Tibial artery (tissue), 4 donors: ENCODE data around the gene KAT2B.

Source experiments
- DNase-seq, 2 donors: peaks; one replicate each; pipeline ENCODE4 v3.0.0-alpha.2; 2019
- H3K27ac ChIP-seq, 2 donors: fragments of 200-600 bp; sonication (generic) in 1 of 2; 1 replicate in 1 of 2; 2 replicates in 1 of 2; pipeline ENCODE4 v1.5.1; 2018 to 2019; ENCODE audit warnings: mild to moderate bottlenecking in 1 of 2
- H3K27me3 ChIP-seq, 2 donors: fragments of 200-600 bp; sonication (generic) in 1 of 2; one replicate each; pipeline versions ENCODE4 v1.5.1 to v1.6.0; 2016 to 2019
- H3K36me3 ChIP-seq, 3 donors: fragments of 200-600 bp; sonication (generic) in 2 of 3; one replicate each; pipeline ENCODE4 v1.5.1; 2016 to 2019; ENCODE audit warnings: mild to moderate bottlenecking in 2 of 3
- H3K4me1 ChIP-seq, 4 donors: fragments of 200-600 bp; sonication (generic) in 2 of 4; 1 replicate in 3 of 4; 2 replicates in 1 of 4; pipeline ENCODE4 v1.5.1; 2016 to 2019
- H3K4me3 ChIP-seq, 2 donors: fragments of 200-600 bp; sonication (generic) in 1 of 2; 1 replicate in 1 of 2; 2 replicates in 1 of 2; pipeline ENCODE4 v1.5.1; 2018 to 2019; ENCODE audit warnings: mild to moderate bottlenecking in 2 of 2
- H3K9me3 ChIP-seq, 3 donors: fragments of 200-600 bp; sonication (generic) in 1 of 3; one replicate each; pipeline ENCODE4 v1.5.1; 2016 to 2019
- intact Hi-C: fragments of 100-400 bp; cut with DNase I; formaldehyde crosslinking; loops from one replicate; pipeline ENCODE4 v1.15.0; 2023; ENCODE audit warnings: low total_unique reads
- TF ChIP-seq, protein P1 (sequence below), 2 experiments: fragments of 200-600 bp in 1 of 2; fragments of 450-650 bp in 1 of 2; IDR thresholded peaks; one replicate each; pipeline ENCODE4 v1.5.1; 2017 to 2019; ENCODE audit warnings: antibody characterized with exemption in 2 of 2, mild to moderate bottlenecking in 1 of 2, moderate library complexity in 1 of 2

KAT2B gene

DNA sequence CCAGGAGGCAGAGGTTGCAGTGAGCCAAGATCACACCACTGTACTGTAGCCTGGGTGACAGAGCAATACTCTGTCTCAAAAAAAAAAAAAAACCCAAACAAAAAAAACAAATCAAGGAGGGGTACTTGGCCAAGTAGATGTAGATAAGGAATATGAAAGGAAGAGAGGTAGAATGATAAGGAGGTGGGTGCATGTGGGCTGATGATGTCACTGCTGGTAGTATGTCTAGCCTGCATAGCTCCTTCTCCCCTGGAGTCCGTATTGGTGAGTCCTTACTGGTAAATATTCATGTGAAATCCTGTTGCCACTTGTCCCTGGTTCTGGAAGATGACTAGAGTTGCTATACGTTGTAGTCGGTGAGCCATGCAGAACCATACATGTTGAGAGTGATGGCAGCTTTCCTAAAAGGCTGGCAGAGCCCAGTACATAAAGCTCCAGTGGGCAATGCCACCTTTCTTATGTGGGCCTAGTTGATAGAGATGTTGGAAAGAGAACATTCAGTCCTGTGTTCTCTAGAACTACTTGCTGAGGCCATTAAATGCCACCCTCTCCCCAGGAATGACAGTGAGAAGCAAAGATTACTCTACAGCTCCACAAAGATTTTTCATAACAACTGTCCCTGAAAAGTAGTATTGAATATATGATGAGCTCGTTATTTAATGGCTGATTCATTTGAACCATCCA lies 11.0 kb downstream of the KAT2B start:
- no peak for DNase-seq
- Histone ChIP-seq H3K27ac (no peak overlapping the region), H3K4me1 (peaks cover 0 to 52% (median 32%) of the 10 kb centered on the region in 4 donors), H3K36me3 (no peaks in the 10 kb centered on the region), H3K9me3 (no peaks in the 10 kb centered on the region), H3K27me3 (no peaks in the 10 kb centered on the region), H3K4me3 (no peak overlapping the region)
- TF ChIP-seq, protein P1, sequence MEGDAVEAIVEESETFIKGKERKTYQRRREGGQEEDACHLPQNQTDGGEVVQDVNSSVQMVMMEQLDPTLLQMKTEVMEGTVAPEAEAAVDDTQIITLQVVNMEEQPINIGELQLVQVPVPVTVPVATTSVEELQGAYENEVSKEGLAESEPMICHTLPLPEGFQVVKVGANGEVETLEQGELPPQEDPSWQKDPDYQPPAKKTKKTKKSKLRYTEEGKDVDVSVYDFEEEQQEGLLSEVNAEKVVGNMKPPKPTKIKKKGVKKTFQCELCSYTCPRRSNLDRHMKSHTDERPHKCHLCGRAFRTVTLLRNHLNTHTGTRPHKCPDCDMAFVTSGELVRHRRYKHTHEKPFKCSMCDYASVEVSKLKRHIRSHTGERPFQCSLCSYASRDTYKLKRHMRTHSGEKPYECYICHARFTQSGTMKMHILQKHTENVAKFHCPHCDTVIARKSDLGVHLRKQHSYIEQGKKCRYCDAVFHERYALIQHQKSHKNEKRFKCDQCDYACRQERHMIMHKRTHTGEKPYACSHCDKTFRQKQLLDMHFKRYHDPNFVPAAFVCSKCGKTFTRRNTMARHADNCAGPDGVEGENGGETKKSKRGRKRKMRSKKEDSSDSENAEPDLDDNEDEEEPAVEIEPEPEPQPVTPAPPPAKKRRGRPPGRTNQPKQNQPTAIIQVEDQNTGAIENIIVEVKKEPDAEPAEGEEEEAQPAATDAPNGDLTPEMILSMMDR (IDR thresholded peaks at IDR 0.05) = no peak
- intact Hi-C loops = no loop called here

DNA sequence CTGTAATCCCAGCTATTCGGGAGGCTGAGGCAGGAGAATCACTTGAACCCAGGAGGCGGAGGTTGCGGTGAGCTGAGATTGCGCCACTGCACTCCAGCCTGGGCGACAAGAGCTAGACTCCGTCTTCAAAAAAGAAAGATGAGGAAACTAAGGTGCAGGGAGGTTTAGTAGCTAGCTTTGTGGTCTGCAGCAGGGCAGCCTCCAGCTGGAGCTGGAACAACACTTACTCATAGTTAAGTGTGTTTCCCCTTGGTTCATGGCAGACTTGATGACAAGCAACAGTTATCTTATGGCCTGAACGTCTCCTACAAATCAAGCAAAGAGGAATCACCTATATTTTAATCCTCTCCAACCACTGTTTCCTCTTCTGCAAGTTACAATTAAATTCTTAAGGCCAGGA lies 12.6 kb downstream of the KAT2B start:
- no peaks in the 10 kb centered on the region for H3K36me3 ChIP-seq
- DNase-seq = no peak
- intact Hi-C loops = no loop called here
- no peaks in the 10 kb centered on the region for H3K9me3 ChIP-seq
- TF ChIP-seq, protein P1 (IDR thresholded peaks at IDR 0.05) = no peak
- no peak overlapping the region for H3K27ac ChIP-seq
- H3K4me1 ChIP-seq = peaks cover 0 to 54% (median 39%) of the 10 kb centered on the region in 4 donors
- H3K4me3 ChIP-seq = no peak overlapping the region
- H3K27me3 ChIP-seq = no peaks in the 10 kb centered on the region

DNA sequence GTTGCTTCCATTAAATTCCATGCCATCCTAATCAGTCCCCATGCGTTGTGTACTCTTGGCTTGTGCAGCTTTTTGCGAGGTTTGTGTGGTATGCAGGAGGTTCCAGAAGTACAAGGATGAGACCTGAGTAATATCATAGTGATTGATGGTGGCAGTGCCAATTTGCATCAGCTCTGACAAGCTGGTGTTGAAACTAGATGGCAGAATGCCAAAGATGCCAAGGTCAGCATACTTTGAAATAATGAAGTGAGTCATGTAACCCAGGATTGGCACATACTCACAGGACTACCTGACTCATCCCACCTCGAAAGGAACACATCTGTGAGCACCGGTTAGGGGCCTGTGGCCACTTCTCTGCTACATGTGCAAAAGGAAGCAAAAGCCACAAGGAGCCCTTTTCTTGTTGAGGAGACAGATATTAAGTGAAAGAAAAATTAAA lies 14.3 kb downstream of the KAT2B start:
- Histone ChIP-seq H3K36me3 (no peaks in the 10 kb centered on the region), H3K9me3 (no peaks in the 10 kb centered on the region), H3K27me3 (no peaks in the 10 kb centered on the region), H3K4me1 (peaks cover 0 to 45% (median 30%) of the 10 kb centered on the region in 4 donors), H3K4me3 (no peak overlapping the region), H3K27ac (peak overlapping the region in 1 of 2 donors; percentile 26)
- TF ChIP-seq, protein P1 (IDR thresholded peaks at IDR 0.05) = no peak
- DNase-seq = peak in 1 of 2 donors; percentile 34
- intact Hi-C loops = no loop called here

DNA sequence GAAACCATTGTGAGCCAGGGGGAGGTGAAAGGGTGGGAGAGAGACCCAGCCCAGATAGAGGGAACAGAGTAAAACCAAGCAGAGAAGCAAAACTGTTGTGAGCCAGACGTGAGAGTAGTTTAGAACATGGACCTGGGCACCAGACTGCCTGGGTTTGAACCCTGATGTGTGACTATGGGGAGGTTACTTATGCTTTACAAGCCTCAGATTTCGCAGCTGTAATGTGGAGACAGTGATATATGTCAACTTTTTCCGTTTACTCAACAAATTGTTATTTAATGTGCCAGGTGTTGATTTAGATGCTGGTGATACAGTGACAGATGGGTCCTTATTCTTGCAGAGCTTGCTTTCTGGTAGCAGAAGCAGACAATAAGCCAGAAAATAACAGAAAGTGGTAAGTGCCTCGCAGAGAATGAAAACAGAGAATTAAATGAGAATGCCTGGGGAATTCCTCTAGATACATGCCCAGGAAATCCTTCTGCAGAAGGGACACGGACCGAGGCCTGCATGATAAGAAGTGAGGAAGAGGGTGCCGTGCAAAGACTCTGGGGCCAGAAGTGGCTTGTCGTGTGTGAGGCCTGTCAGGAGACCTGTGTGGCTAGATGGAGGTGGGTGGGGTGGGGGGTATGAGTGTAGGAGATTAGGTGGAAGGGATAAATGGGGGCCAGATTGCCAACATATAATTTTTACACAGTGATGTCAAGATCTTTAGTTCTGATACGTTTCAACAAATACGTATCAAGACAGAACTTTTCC lies 15.0 kb downstream of the KAT2B start:
- no peak for DNase-seq
- TF ChIP-seq, protein P1 (IDR thresholded peaks at IDR 0.05) = no peak
- Histone ChIP-seq H3K9me3 (no peaks in the 10 kb centered on the region), H3K4me1 (peaks cover 0 to 45% (median 30%) of the 10 kb centered on the region in 4 donors), H3K4me3 (no peak overlapping the region), H3K36me3 (no peaks in the 10 kb centered on the region), H3K27ac (peak overlapping the region in 1 of 2 donors; percentile 26), H3K27me3 (no peaks in the 10 kb centered on the region)
- intact Hi-C loops = no loop called here

DNA sequence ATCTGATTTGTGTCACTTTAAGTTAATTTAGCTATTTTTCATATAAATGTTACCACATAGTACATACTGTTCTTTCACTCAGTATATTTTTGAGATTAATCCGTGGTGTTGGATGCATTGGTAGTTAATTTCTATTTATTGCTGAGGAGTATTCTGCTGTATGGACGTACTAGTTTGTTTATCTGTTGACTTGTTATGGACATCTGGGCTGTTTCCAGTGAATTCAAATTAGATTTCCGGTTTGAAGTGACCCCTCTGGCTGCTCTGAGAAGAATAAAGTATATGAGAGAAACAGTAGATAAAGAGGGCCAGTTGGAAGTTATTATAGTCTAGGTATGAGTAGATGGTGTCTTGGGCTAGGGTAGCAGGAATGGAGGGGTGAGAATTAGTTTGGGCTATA lies 15.6 kb downstream of the KAT2B start:
- Histone ChIP-seq H3K4me1 (peaks cover 0 to 51% (median 32%) of the 10 kb centered on the region in 4 donors), H3K27ac (peak overlapping the region in 1 of 2 donors; percentile 77), H3K36me3 (no peaks in the 10 kb centered on the region), H3K9me3 (no peaks in the 10 kb centered on the region), H3K4me3 (no peak overlapping the region), H3K27me3 (no peaks in the 10 kb centered on the region)
- TF ChIP-seq, protein P1 (IDR thresholded peaks at IDR 0.05) = no peak
- intact Hi-C loops = no loop called here
- DNase-seq = no peak
